NCI-H345 treated with DMSO at 0.1 percent for 48 hours (cell line): ENCODE measurements around the gene MS4A13.
"Not testable (repeated sequence)": the region's sequence is repeated elsewhere in the genome, so short reads cannot be mapped to it uniquely, and the experiment has no call there.

ENCODE experiments used
- DNase-seq: peaks from one replicate; lab custom pipeline; 2025; ENCODE audit not compliant: unreplicated experiment; lab: John Stamatoyannopoulos, UW

MS4A13 gene

GRCh38 chr11:60515144-60515855, at the start of gene MS4A13:
TSS of gene MS4A13 (plus strand) at chr11:60515392. CDS start at chr11:60518084, 2,692 bp downstream.
- no peak for DNase-seq

GRCh38 chr11:60468829-60469228, 46.4 kb upstream of the MS4A13 start:
- no peak for DNase-seq

- no peak for DNase-seq
These were observed 45.5 kb upstream of the MS4A13 start for GRCh38 chr11:60469723-60470122.

- DNase-seq, result no peak
These were observed 38.2 kb upstream of the MS4A13 start for GRCh38 chr11:60477035-60477445.

- DNase-seq, result no peak
These were observed 32.8 kb upstream of the MS4A13 start for GRCh38 chr11:60482361-60482760.

- DNase-seq, result no peak
These were observed 29.2 kb upstream of the MS4A13 start for GRCh38 chr11:60485987-60486386.

GRCh38 chr11:60492488-60493009, 22.6 kb upstream of the MS4A13 start, which contains the start of gene MS4A12:
TSS of gene MS4A12 (plus strand) at chr11:60492778. CDS start at chr11:60497319, 4,541 bp downstream.
- no peak for DNase-seq

GRCh38 chr11:60493454-60493853, 21.7 kb upstream of the MS4A13 start:
- no peak for DNase-seq

- no peak for DNase-seq
These were observed 16.8 kb upstream of the MS4A13 start for GRCh38 chr11:60498399-60498798.

- DNase-seq, result no peak
These were observed 16.3 kb upstream of the MS4A13 start for GRCh38 chr11:60498853-60499252.

- DNase-seq, result no peak
These were observed 14.8 kb upstream of the MS4A13 start for GRCh38 chr11:60500276-60500910.

GRCh38 chr11:60502221-60502775, 12.9 kb upstream of the MS4A13 start:
- DNase-seq, result no peak

- no peak for DNase-seq
These were observed 10.8 kb upstream of the MS4A13 start for GRCh38 chr11:60504219-60504905.

GRCh38 chr11:60509609-60510008, 5.6 kb upstream of the MS4A13 start:
- DNase-seq, result not testable (repeated sequence)

GRCh38 chr11:60510209-60510608, 5.0 kb upstream of the MS4A13 start:
- DNase-seq, result not testable (repeated sequence)

GRCh38 chr11:60511393-60511792, 3.8 kb upstream of the MS4A13 start:
- DNase-seq, result no peak

GRCh38 chr11:60512651-60513225, 2.5 kb upstream of the MS4A13 start:
- DNase-seq, result no peak

GRCh38 chr11:60513496-60514460, 1.4 kb upstream of the MS4A13 start:
- DNase-seq, result no peak

GRCh38 chr11:60528465-60528864, 13.3 kb downstream of the MS4A13 start:
- no peak for DNase-seq

GRCh38 chr11:60528934-60529333, 13.7 kb downstream of the MS4A13 start:
- DNase-seq, result no peak
